IMR-90 (cell line): ENCODE results near the gene CEACAM7. TPM values are rescaled to one million over a fixed set of nuclear protein-coding genes. Genes with fewer than 3 reads are reported as not detected.
"Not testable (repeated sequence)": the region's sequence is repeated elsewhere in the genome, so short reads cannot be mapped to it uniquely, and the experiment has no call there.

Experiments
- ATAC-seq: fragments of 200-7000 bp; cut with Tn5 transposase; 2 replicates; pipeline ENCODE4 v1.9.1; 2020; ENCODE audit warnings: low read depth, mild to moderate bottlenecking, moderate library complexity
- BruUV-seq: library from RNA; stranded (reverse); fragments of 400-500 nt; replicated peaks from 2 replicates; lab custom pipeline; 2021; lab: Mats Ljungman, UMichigan
- CTCF ChIA-PET: fragments of 300-600 bp; formaldehyde crosslinking; extraction: SDS; loops from one replicate; lab custom pipeline; 2021; ENCODE audit warnings: antibody characterized with exemption; lab: Yijun Ruan, JAX
- POLR2A ChIA-PET: fragments of 300-600 bp; sonication (Branson Sonifier 250); formaldehyde crosslinking; loops from one replicate; lab custom pipeline; 2022; ENCODE audit warnings: antibody characterized with exemption; ENCODE audit not compliant: unreplicated experiment; lab: Charles Lee
- DNase-seq: peaks from one replicate; pipeline ENCODE4 v3.0.0; 2013
- H2AFZ ChIP-seq: replicated peaks from 2 replicates; pipeline ENCODE3; 2013; ENCODE audit warnings: low read length, mild to moderate bottlenecking; ENCODE audit not compliant: poor library complexity
- H2AK5ac ChIP-seq: 2 replicates; pipeline ENCODE4 v1.6.1; 2013; ENCODE audit warnings: low read depth, low read length, inconsistent platforms
- H2AK9ac ChIP-seq: replicated peaks from 2 replicates; pipeline ENCODE3; 2013; ENCODE audit warnings: mild to moderate bottlenecking, low read depth, low read length, moderate library complexity; ENCODE audit not compliant: poor library complexity
- H2BK120ac ChIP-seq: 2 replicates; pipeline ENCODE4 v1.6.1; 2013; ENCODE audit warnings: low read depth, low read length, inconsistent platforms
- H2BK15ac ChIP-seq: 3 replicates; pipeline ENCODE4 v1.6.1; 2013; ENCODE audit warnings: low read depth, low read length, inconsistent platforms
- H2BK20ac ChIP-seq: 2 replicates; pipeline ENCODE4 v1.6.1; 2013; ENCODE audit warnings: low read depth, mild to moderate bottlenecking, inconsistent platforms, low read length, moderate library complexity
- H2BK5ac ChIP-seq: 2 replicates; pipeline ENCODE4 v1.6.1; 2013; ENCODE audit warnings: mild to moderate bottlenecking, low read depth, low read length, inconsistent platforms; ENCODE audit not compliant: poor library complexity, severe bottlenecking
- H3K14ac ChIP-seq: replicated peaks from 2 replicates; pipeline ENCODE4 v1.6.1; 2013; ENCODE audit warnings: low read depth, low read length, inconsistent platforms
- H3K18ac ChIP-seq: 2 replicates; pipeline ENCODE4 v1.6.1; 2013; ENCODE audit warnings: low read depth, low read length, control low read depth
- H3K23ac ChIP-seq: 2 replicates; pipeline ENCODE4 v1.6.1; 2013; ENCODE audit warnings: low read depth, low read length, inconsistent platforms
- H3K27ac ChIP-seq: 2 replicates; pipeline ENCODE4 v1.5.1; 2013; ENCODE audit warnings: mild to moderate bottlenecking, control low read depth, low read length; ENCODE audit not compliant: insufficient read depth
- H3K27me3 ChIP-seq: 2 replicates; pipeline ENCODE4 v1.6.1; 2013; ENCODE audit warnings: low read length; ENCODE audit not compliant: control insufficient read depth, insufficient read depth
- H3K36me3 ChIP-seq: 2 replicates; pipeline ENCODE4 v1.6.1; 2013; ENCODE audit warnings: low read length, mixed read lengths; ENCODE audit not compliant: control insufficient read depth, insufficient read depth
- H3K4ac ChIP-seq: 2 replicates; pipeline ENCODE4 v1.6.1; 2013; ENCODE audit warnings: low read depth, low read length, inconsistent platforms
- H3K4me1 ChIP-seq: 2 replicates; pipeline ENCODE4 v1.6.1; 2013; ENCODE audit warnings: low read length, mixed read lengths; ENCODE audit not compliant: control insufficient read depth, insufficient read depth
- H3K4me2 ChIP-seq: 2 replicates; pipeline ENCODE4 v1.6.1; 2013; ENCODE audit warnings: low read depth, mild to moderate bottlenecking, control low read depth, low read length, moderate library complexity
- H3K4me3 ChIP-seq: 2 replicates; pipeline ENCODE4 v1.5.1; 2013; ENCODE audit warnings: low read depth, mild to moderate bottlenecking, control low read depth, low read length, moderate library complexity; ENCODE audit not compliant: insufficient read depth
- H3K56ac ChIP-seq: 2 replicates; pipeline ENCODE4 v1.6.1; 2013; ENCODE audit warnings: low read length, inconsistent platforms; ENCODE audit not compliant: insufficient read depth; ENCODE audit errors: extremely low read depth
- H3K79me1 ChIP-seq, 2 experiments: 2 replicates each; pipeline ENCODE4 v1.6.1; 2013; ENCODE audit warnings: low read length in 2 of 2, inconsistent platforms in 1 of 2, low read depth in 1 of 2
- H3K9ac ChIP-seq: 2 replicates; pipeline ENCODE4 v1.6.1; 2013; ENCODE audit warnings: low read depth, low read length, control low read depth
- H3K9me1 ChIP-seq: 2 replicates; pipeline ENCODE4 v1.6.1; 2013; ENCODE audit warnings: low read length, inconsistent platforms; ENCODE audit not compliant: insufficient read depth
- H3K9me3 ChIP-seq: 2 replicates; pipeline ENCODE4 v1.6.1; 2013; ENCODE audit warnings: low read length; ENCODE audit not compliant: control insufficient read depth, insufficient read depth
- H4K20me1 ChIP-seq: 2 replicates; pipeline ENCODE4 v1.6.1; 2013; ENCODE audit warnings: low read length, inconsistent platforms; ENCODE audit not compliant: insufficient read depth
- H4K5ac ChIP-seq: 2 replicates; pipeline ENCODE4 v1.6.1; 2013; ENCODE audit warnings: mild to moderate bottlenecking, low read depth, low read length, control low read depth
- H4K8ac ChIP-seq, 2 experiments: 2 replicates each; pipeline ENCODE4 v1.6.1; 2013; ENCODE audit warnings: low read depth in 2 of 2, low read length in 2 of 2, control low read depth in 1 of 2, inconsistent platforms in 1 of 2
- H4K91ac ChIP-seq: 2 replicates; pipeline ENCODE4 v1.6.1; 2013; ENCODE audit warnings: low read depth, low read length, inconsistent platforms; ENCODE audit not compliant: insufficient read depth
- MAZ ChIP-seq: IDR thresholded peaks from 2 replicates; pipeline ENCODE4 v1.6.1; 2012; ENCODE audit warnings: low read depth, mild to moderate bottlenecking, low read length, improper control_type of control experiment, moderate library complexity, borderline replicate concordance
- NFE2L2 ChIP-seq: fragments of 150-350 bp; IDR thresholded peaks from 2 replicates; pipeline ENCODE4 v1.6.1; 2016; ENCODE audit warnings: low read depth, mild to moderate bottlenecking, low read length
- RFX5 ChIP-seq: IDR thresholded peaks from 2 replicates; pipeline ENCODE4 v1.8.0; 2012; ENCODE audit warnings: low read depth, mild to moderate bottlenecking, low read length, moderate library complexity
- SMC3 ChIP-seq: fragments of 150-350 bp; IDR thresholded peaks from 2 replicates; pipeline ENCODE4 v1.6.1; 2016; ENCODE audit warnings: low read depth, mild to moderate bottlenecking, antibody characterized with exemption, low read length, moderate library complexity
- WGBS, 2 experiments: methylation state at CpG; one replicate each; pipeline versions ENCODE4 v1.1.5 to v1.1.7; 2013; ENCODE audit warnings: missing lambda C conversion rate in 2 of 2; ENCODE audit not compliant: insufficient read length in 1 of 2; ENCODE audit errors: extremely low coverage in 2 of 2; 5-methylcytosine and 5-hydroxymethylcytosine counted together
- dilution Hi-C: fragments of 300-500 bp; cut with HindIII; formaldehyde crosslinking; loops from one replicate; pipeline ENCODE4 v1.14.3; 2018; ENCODE audit warnings: low sequenced_read_pairs; ENCODE audit not compliant: unreplicated experiment
- in situ Hi-C: fragments of 300-500 bp; cut with MboI; formaldehyde crosslinking; loops from 3 replicates; pipeline ENCODE4 v1.14.3; 2019; ENCODE audit warnings: low sequenced_read_pairs, inconsistent platforms, mixed read lengths
- intact Hi-C: fragments of 100-400 bp; cut with micrococcal nuclease; formaldehyde crosslinking; loops from 2 replicates; pipeline ENCODE4 v1.10.0; 2022
- polyA plus RNA-seq, 3 experiments: library from polyadenylated mRNA; depleted of rRNA; stranded (reverse); fragments of >200 nt; gene quantifications; 2 replicates each; pipeline ENCODE4 v1.2.3, GENCODE V29; 2012; ENCODE audit warnings: low replicate concordance in 1 of 3
- total RNA-seq: library from RNA; depleted of rRNA; stranded (reverse); fragments of >200 nt; gene quantifications from 2 replicates; pipeline ENCODE4 v1.2.3, GENCODE V29; 2012
- TF ChIP-seq, protein P1 (sequence below): fragments of 150-350 bp; IDR thresholded peaks from 2 replicates; pipeline ENCODE4 v1.6.1; 2017; ENCODE audit warnings: mild to moderate bottlenecking, antibody characterized with exemption, low read length, low read depth

Gene CEACAM7
- total and polyA plus RNA-seq, 2 of the 4 experiments (the other 2 are of a cell fraction): not detected

DNA sequence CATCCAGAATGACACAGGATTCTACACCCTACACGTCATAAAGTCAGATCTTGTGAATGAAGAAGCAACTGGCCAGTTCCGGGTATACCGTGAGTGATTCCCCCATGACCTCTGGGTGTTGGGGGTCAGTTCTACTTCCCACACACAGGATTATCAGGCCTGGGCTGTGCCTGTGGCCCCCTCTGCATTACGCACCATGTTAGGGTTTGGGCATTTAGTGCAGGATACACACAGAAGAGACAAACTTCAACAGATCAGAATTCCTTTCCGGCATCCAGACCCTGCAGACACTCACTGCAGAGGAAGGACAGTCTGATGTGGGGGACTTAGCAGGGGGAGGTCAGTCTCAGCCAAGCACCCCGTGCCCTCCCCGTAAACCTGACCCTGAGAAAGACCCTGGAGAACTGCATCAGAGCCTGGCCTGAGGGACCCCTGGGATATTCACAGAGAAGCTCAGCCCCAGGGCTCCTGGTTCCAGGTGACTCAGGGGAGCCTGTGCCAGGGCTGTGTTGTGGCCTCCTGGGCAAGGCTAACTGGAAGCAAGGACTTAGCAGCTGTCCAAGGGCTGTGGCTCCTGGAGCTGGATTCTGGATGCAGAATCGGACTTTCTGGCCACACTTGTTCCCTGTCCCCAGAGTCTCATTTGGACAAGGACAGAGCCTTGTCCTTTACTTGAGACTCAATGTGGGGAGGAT, 22.0 kb upstream of the CEACAM7 start:
- Histone ChIP-seq H2AK5ac (no peak overlapping the region), H4K91ac (no peak overlapping the region), H3K4me2 (no peak overlapping the region), H4K5ac (no peak overlapping the region), H2BK5ac (no peak overlapping the region), H2AFZ (no peak overlapping the region), H3K4me3 (no peak overlapping the region), H3K9me3 (no peaks in the 10 kb centered on the region), H2AK9ac (no peak overlapping the region), H4K8ac (no peak overlapping the region), H3K4me1 (no peaks in the 10 kb centered on the region), H3K23ac (no peak overlapping the region), H3K18ac (no peak overlapping the region), H3K9ac (no peak overlapping the region), H4K20me1 (no peaks in the 10 kb centered on the region), H3K27ac (no peak overlapping the region), H2BK120ac (no peak overlapping the region), H3K4ac (no peak overlapping the region), H3K56ac (no peak overlapping the region), H3K27me3 (no peaks in the 10 kb centered on the region; the same call in 1 of the 2 replicates), H3K14ac (no peak overlapping the region), H2BK15ac (no peak overlapping the region), H3K9me1 (no peaks in the 10 kb centered on the region), H3K79me1 (no peaks in the 10 kb centered on the region), H2BK20ac (no peak overlapping the region), H3K36me3 (no peaks in the 10 kb centered on the region)
- POLR2A ChIA-PET: no interaction called here
- 41% methylated on average over 2 of the region's 8 CpGs; no CpG with 5 or more reads in 1 of the 2 experiments for WGBS, 2 experiments
- dilution Hi-C loops (no loop called here), intact Hi-C loops (no loop called here), in situ Hi-C loops (no loop called here)
- TF ChIP-seq MAZ (no peak), NFE2L2 (no peak), SMC3 (no peak), RFX5 (no peak)
- TF ChIP-seq, protein P1, sequence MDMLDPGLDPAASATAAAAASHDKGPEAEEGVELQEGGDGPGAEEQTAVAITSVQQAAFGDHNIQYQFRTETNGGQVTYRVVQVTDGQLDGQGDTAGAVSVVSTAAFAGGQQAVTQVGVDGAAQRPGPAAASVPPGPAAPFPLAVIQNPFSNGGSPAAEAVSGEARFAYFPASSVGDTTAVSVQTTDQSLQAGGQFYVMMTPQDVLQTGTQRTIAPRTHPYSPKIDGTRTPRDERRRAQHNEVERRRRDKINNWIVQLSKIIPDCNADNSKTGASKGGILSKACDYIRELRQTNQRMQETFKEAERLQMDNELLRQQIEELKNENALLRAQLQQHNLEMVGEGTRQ: no peak
- DNase-seq (no peak), ATAC-seq (no peak)
- CTCF ChIA-PET: no interaction called here
- BruUV-seq: no TSS peak

DNA sequence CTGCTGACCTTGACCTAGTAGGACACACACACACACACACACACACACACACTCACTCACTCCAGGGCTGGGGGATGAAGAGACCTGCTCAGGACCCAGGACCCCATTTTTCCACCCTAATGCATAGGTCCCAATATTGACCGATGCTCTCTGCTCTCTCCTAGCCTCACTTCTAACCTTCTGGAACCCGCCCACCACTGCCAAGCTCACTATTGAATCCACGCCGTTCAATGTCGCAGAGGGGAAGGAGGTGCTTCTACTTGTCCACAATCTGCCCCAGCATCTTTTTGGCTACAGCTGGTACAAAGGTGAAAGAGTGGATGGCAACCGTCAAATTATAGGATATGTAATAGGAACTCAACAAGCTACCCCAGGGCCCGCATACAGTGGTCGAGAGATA, 21.4 kb upstream of the CEACAM7 start:
- H2BK15ac ChIP-seq, H4K91ac ChIP-seq, H3K9me3 ChIP-seq, H3K56ac ChIP-seq, H3K4ac ChIP-seq, H2BK120ac ChIP-seq, in situ Hi-C loops, H3K18ac ChIP-seq, H3K4me3 ChIP-seq, intact Hi-C loops, DNase-seq, H3K4me2 ChIP-seq, H3K9me1 ChIP-seq, H2BK20ac ChIP-seq, H4K8ac ChIP-seq, H3K23ac ChIP-seq, H4K5ac ChIP-seq, H3K79me1 ChIP-seq, H3K4me1 ChIP-seq, H4K20me1 ChIP-seq, POLR2A ChIA-PET, H3K14ac ChIP-seq, H2AK5ac ChIP-seq, ATAC-seq, dilution Hi-C loops, H3K9ac ChIP-seq, BruUV-seq, H3K27ac ChIP-seq, H3K27me3 ChIP-seq, H2AFZ ChIP-seq, H2BK5ac ChIP-seq, CTCF ChIA-PET, H3K36me3 ChIP-seq, H2AK9ac ChIP-seq: not testable (repeated sequence)
- no CpG with 5 or more reads among the region's 8 CpGs for WGBS, 2 experiments
